Pancreas (tissue), 10 donors: Measurements from ENCODE around the gene PAQR4. TPM values are rescaled to one million over a fixed set of nuclear protein-coding genes. Genes with fewer than 3 reads are reported as not detected.

ENCODE experiments used
- ATAC-seq, 4 donors: fragments of 200-7000 bp; cut with Tn5 transposase; one replicate each; pipeline versions ENCODE4 v1.8.0 to v1.9.1; 2020; ENCODE audit warnings: mild to moderate bottlenecking in 4 of 4, moderate library complexity in 4 of 4
- DNase-seq, 6 donors: peaks; one replicate each; pipeline ENCODE4 v3.0.0-alpha.2; 2020
- FAIRE-seq: peaks from 2 replicates; lab custom pipeline; 2012; peaks lifted over from hg19 to GRCh38; lab: Jason Lieb, UNC
- H3K27ac ChIP-seq, 4 donors: fragments of 200-600 bp; sonication (generic); 1 replicate in 3 of 4; 2 replicates in 1 of 4; pipeline versions ENCODE4 v1.5.0 to v1.8.0; 2020
- H3K27me3 ChIP-seq, 4 donors: fragments of 200-600 bp; one replicate each; pipeline ENCODE4 v1.8.0; 2021
- H3K36me3 ChIP-seq, 3 donors: fragments of 200-600 bp; sonication (generic) in 1 of 3; one replicate each; pipeline versions ENCODE4 v1.5.0 to v1.8.0; 2020 to 2021
- H3K4me1 ChIP-seq, 3 donors: fragments of 200-600 bp; one replicate each; pipeline ENCODE4 v1.8.0; 2021
- H3K4me3 ChIP-seq, 4 donors: fragments of 200-600 bp; sonication (generic) in 2 of 4; one replicate each; pipeline versions ENCODE4 v1.5.0 to v1.8.0; 2020 to 2021
- H3K9me3 ChIP-seq, 4 donors: fragments of 200-600 bp; one replicate each; pipeline ENCODE4 v1.8.0; 2021
- CTCF ChIP-seq, 4 donors: fragments of 200-600 bp; sonication (generic) in 3 of 4; IDR thresholded peaks; one replicate each; pipeline versions ENCODE4 v1.5.0 to v1.8.0; 2021; ENCODE audit warnings: antibody characterized with exemption in 4 of 4
- WGBS, 2 donors: extraction: QIAGEN DNeasy Blood & Tissue Kit; methylation state at CpG; one replicate each; pipeline ENCODE4 v1.1.7; 2013; 5-methylcytosine and 5-hydroxymethylcytosine counted together
- intact Hi-C, 3 donors: fragments of 100-400 bp; cut with DNase I; formaldehyde crosslinking; loops; one replicate each; pipeline versions ENCODE4 v1.11.1 to v1.14.2; 2022
- polyA plus RNA-seq, 2 donors: library from polyadenylated mRNA; stranded (reverse); fragments of 200-250 nt; gene quantifications; one replicate each; pipeline ENCODE4 v1.2.3, GENCODE V29; 2013
- total RNA-seq, 6 donors: library from RNA; stranded (reverse); fragmentation: NEBNext Ultra II Directional in 4 of 6; extraction: Animal tissue kit (Norgen Biotek cat#: 25700) in 4 of 6; gene quantifications; one replicate each; pipeline versions ENCODE4 v1.2.1 to v1.2.4, GENCODE V29; 2021 to 2023
- donor health status: healthy with polysubstance abuse.
- donor health status: DM: no; HTN: no; CAD: no; lungs with moderate emphysema.
- donor health status: DM: no; HTN: no; CAD: no.
- donor health status: control.
- donor health status: control.
- donor health status: Bipolar disorder and iron deficiency.
- donor health status: DM: yes; HTN: yes; CAD: no.
- donor health status: DM: no; HTN: no; CAD: no.
- donor health status: DM: no; HTN: no; CAD: no.
- donor health status: DM: yes; HTN: yes; CAD: no.

The PAQR4 gene
- total and polyA plus RNA-seq, 8 donors: 5.3 to 12.5 (median 6.6) TPM

GRCh38 chr16:2973605-2974318, 4.6 kb downstream of the PAQR4 start:
- 90 to 92% methylated on average over 15 to 17 of the region's 17 CpGs for WGBS, 2 donors
- no peak for FAIRE-seq

GRCh38 chr16:2974319-2975056, 5.3 kb downstream of the PAQR4 start:
- no peak for FAIRE-seq
- 93% methylated on average over 14 to 15 of the region's 15 CpGs for WGBS, 2 donors
- peak in 1 of 6 donors; percentile 45 for DNase-seq

More at GRCh38 chr16:2973605-2974318, 4.6 kb downstream of the PAQR4 start:
- intact Hi-C loops: no loop called here
- no peaks in the 10 kb centered on the region for H3K36me3 ChIP-seq
- DNase-seq (no peak), ATAC-seq (no peak)
- H3K27me3 ChIP-seq: no peaks in the 10 kb centered on the region
- peaks cover 15 to 28% (median 20%) of the 10 kb centered on the region in 3 donors for H3K4me1 ChIP-seq
- no peaks in the 10 kb centered on the region for H3K9me3 ChIP-seq
- no peak overlapping the region for H3K27ac ChIP-seq
- no peak for TF ChIP-seq CTCF (IDR thresholded peaks at IDR 0.05)
- no peak overlapping the region for H3K4me3 ChIP-seq

GRCh38 chr16:2975161-2975795, 6.1 kb downstream of the PAQR4 start:
- Histone ChIP-seq H3K36me3 (no peaks in the 10 kb centered on the region), H3K4me1 (peaks cover 15 to 32% (median 20%) of the 10 kb centered on the region in 3 donors), H3K27me3 (no peaks in the 10 kb centered on the region), H3K9me3 (no peaks in the 10 kb centered on the region), H3K27ac (no peak overlapping the region), H3K4me3 (no peak overlapping the region)
- intact Hi-C loops: no loop called here
- DNase-seq: peak in 2 of 6 donors; percentile 43 to 80
- no peak for ATAC-seq
- WGBS, 2 donors: 96 to 97% methylated on average over 28 of the region's 28 CpGs
- FAIRE-seq: no peak
- no peak for TF ChIP-seq CTCF (IDR thresholded peaks at IDR 0.05)

More at GRCh38 chr16:2974319-2975056, 5.3 kb downstream of the PAQR4 start:
- no peak overlapping the region for H3K4me3 ChIP-seq
- no peaks in the 10 kb centered on the region for H3K27me3 ChIP-seq
- H3K36me3 ChIP-seq: no peaks in the 10 kb centered on the region
- intact Hi-C loops: no loop called here
- H3K4me1 ChIP-seq: peaks cover 15 to 28% (median 20%) of the 10 kb centered on the region in 3 donors
- no peak overlapping the region for H3K27ac ChIP-seq
- no peaks in the 10 kb centered on the region for H3K9me3 ChIP-seq
- ATAC-seq: no peak
- no peak for TF ChIP-seq CTCF (IDR thresholded peaks at IDR 0.05)

GRCh38 chr16:2976201-2976600, 7.1 kb downstream of the PAQR4 start:
- H3K4me1 ChIP-seq: peaks cover 15 to 30% (median 20%) of the 10 kb centered on the region in 3 donors
- no peak overlapping the region for H3K4me3 ChIP-seq
- no peaks in the 10 kb centered on the region for H3K36me3 ChIP-seq
- intact Hi-C loops: no loop called here
- no peaks in the 10 kb centered on the region for H3K9me3 ChIP-seq
- TF ChIP-seq CTCF (IDR thresholded peaks at IDR 0.05): no peak
- DNase-seq: peak in 2 of 6 donors; percentile 51 to 68
- H3K27me3 ChIP-seq: no peaks in the 10 kb centered on the region
- FAIRE-seq: no peak
- WGBS, 2 donors: 46 to 48% methylated on average over 7 of the region's 7 CpGs
- ATAC-seq: no peak
- H3K27ac ChIP-seq: no peak overlapping the region
